NCI-H774 (cell line): ENCODE data around the gene ALKBH4.
"Not testable (repeated sequence)": the region's sequence is repeated elsewhere in the genome, so short reads cannot be mapped to it uniquely, and the experiment has no call there.

ENCODE experiments used
- DNase-seq: peaks from one replicate; lab custom pipeline; 2025; lab: John Stamatoyannopoulos, UW

ALKBH4 gene

DNA sequence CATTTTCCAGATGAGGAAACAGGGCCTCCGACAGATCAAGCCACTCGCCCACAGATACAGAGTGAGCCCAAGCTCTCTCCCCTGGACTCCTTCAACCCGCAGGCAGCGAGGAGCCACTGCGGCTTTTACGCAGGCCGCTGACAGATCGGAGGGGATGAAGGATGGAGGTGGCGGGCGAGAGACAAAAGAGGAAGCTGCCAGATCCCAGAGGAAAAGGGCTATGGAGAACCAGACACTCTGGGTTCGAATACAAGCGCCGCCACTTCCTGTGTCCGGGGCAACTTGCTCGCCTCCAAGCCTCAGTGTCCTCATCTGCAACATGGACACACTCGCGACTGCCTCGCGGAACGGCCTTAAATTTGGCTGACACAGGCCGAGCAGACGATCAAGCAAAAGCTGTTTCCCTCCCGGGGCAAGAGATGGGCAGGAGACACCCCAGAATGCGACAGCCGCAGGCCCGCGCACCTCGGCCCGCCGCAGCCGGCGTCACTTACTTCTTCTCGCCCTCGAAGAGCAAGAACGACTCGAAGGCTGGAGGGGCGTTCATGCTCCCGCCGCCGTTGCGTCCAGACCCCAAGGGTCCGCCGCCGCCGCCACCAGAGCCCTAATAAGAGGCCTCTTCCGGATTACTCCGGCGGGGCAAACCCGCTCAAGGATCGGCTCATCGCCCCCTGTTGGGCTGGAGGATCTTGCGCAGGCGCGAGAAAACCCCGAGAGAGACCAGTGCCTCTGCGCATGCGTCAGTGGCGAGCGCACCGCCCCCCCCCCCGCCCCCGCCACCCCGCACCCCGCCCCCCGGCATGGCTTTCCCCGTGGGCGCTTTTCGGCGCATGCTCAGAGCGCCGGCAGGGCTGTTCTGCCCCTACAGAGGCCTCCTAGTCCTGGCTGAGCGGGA is 13.9 kb upstream of the ALKBH4 start, which contains the start of gene POLR2J:
Gene POLR2J, minus strand, starts transcription at position 609 of the 895 bp plus-strand sequence. Its CDS starts 62 bp downstream, at position 547.
- DNase-seq: not testable (repeated sequence)

DNA sequence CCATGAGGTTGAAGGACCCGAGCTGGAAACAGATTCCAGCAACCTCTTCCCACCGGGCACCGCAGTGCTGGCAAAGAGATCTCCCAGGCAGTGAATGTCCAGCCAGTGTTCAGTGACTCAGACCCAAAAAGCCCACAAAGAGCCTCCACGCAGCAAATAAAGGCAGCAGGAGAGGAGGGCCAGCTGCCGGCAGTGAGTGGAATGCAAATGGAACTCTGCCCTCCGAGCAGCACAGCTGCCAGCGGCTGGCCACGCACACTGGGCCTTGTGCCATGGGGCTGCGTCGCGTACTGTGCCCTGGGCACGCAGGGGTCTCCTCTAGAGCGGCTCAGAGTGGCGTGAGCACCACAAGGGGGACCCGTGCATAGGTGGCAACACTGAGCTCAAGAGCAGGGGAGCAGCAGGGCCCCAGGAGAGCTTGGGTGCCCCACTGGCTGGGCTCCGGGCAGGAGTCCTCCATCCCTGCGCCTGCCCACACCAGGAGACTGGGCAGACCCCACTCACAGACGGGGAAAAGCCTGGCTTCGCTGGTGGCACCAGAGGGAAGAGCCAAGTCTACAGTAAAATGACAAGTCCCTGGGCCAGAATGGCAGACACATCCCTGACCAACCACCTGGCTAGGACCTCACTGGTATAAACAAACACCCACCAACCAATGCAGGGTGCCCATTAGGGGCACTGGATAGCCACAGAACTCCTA is 10.2 kb upstream of the ALKBH4 start:
- DNase-seq: not testable (repeated sequence)

DNA sequence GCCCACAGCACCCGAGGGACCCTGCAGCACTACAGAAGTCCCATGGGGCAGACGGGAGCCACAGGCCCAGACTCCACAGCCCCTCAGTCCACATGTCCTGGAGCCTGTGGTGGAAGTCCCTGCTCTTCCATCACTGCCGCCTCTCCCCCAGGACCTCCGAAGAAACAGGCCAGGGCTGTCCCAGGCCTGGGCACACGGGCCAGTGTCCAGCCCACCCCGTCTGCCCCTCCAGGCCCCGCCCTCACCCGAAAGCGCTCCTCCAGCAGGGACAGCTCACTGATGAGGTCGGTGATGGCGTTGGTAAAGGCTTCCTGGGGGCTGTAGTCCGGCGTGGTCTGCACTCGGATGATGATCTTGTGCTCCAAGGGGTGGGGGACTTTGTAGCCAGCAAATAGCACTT is 9.5 kb upstream of the ALKBH4 start:
- DNase-seq: not testable (repeated sequence)

DNA sequence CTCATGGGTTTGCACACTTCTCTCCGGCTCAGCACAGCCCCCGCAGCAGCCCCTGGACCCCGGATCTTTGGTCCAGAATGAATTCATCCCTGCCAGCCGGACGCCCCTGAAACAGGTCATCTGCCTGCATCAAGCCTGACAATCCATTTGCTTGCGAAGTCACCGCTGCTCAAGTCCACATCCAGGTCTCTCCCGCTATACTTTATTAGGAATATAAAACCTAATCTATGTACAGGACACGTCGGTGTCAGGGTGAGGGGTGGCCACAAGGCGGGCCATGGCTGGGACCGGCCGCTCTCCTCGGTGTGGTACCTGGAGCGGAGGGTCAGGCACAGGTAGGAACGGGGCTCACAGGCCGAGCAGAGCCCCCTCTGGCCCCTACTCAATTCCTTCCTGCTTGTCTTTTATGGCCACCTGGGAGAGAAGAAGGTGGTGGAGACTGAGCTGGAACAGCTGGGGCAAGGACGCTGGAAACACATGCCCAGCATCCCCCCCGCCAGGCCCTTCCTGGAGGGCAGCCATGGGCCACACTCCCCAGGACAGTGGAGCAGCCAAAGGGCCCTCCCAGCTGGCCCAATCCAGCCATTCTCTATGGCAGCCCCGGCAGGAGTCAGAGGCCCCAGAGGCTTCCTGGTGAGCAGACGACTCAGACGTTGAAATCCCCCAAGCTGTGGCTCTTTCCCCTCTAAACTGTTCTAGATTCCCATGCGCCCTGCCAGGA is 8.8 kb upstream of the ALKBH4 start:
- DNase-seq: no peak

DNA sequence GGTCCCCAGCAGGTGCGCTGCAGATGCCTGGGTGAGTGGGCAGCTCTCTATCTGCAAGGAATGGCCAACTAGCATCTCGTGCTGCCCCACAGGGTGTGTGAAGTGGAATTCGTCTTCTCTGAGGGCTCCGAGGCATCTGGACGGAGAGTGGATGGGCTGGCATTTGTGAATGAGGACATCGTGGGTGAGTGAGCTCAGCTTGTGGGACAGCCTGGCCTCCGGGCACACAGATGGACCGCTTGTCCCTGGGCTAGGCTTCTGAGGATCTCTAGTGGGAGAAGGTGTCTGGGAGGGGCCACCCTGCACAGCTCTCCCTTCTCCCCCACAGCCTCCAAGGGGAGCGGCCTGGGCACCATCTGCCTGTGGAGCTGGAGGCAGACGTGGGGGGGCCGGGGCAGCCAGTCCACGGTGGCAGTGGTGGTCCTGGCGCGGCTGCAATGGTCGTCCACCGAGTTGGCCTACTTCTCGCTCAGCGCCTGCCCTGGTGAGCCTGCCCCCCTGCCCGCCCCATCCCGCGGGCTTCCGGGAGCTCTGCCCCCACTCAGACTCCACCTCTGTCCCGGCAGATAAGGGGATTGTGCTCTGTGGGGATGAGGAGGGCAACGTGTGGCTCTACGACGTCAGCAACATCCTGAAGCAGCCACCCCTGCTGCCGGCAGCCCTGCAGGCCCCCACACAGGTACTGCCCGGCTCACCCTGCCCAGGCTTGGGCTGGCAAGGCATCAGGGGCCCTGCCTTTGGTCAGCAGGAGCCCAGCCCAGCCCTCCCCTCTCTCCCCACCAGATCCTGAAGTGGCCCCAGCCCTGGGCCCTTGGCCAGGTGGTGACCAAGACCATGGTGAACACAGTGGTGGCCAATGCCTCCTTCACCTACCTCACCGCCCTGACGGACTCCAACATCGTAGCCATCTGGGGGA is 7.7 kb upstream of the ALKBH4 start:
- DNase-seq: no peak

DNA sequence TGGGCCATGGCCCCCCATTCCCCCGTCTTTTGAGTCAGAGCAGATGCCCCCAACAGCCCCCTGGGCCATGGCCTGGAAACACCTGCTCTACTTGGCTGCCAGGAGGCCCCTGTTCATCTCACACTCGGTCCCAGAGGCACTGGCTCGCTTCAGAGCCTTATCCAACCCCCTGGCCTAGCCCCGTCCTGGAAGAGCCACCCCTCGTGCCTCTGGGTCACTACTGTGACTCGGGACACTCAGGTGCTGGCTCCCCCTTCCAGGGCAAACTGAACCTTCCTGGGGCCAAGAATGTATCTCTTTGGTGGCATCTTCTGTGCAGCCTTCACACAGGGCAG is 7.1 kb upstream of the ALKBH4 start:
- no peak for DNase-seq

DNA sequence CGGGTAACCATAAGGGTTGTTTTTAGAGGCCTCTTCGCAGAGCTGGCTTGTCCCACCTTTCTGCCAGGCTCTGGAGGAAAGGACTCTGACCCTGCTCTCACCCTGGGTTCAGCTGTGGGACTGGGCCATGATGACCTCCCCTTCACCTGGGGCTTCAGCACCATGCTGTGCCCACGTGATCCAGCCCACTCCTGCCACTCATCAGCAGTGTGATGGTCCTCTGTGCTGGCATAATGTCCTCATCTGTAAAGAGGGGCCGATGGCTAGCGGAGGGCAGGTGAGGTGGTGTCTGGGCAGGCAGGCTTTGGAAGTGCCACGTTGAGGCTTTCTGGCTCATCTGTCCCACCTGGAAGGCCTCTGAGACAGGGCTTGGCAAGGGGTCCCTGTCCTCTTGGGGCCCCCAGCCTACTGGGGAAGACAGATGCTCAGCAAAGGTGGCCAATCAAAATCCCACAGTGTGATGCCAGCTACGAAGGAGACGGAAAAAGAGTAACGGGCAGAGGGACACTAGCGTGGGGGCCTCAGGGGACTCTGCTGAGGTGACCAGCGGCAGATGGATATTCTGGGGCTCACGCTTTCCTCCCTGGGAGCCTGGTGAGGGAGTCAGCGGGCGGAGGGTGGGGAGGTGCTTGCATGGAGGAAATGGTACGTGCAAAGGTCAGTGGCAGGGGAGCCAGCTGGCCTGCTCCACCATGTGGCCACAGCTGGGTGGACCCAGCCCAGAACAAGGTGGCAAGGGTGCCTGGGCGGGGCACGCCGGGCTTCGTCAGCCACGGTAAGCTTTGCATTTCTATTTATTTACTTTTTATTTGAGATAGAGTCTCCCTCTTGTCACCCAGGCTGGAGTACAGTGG is 5.5 kb upstream of the ALKBH4 start:
- no peak for DNase-seq

DNA sequence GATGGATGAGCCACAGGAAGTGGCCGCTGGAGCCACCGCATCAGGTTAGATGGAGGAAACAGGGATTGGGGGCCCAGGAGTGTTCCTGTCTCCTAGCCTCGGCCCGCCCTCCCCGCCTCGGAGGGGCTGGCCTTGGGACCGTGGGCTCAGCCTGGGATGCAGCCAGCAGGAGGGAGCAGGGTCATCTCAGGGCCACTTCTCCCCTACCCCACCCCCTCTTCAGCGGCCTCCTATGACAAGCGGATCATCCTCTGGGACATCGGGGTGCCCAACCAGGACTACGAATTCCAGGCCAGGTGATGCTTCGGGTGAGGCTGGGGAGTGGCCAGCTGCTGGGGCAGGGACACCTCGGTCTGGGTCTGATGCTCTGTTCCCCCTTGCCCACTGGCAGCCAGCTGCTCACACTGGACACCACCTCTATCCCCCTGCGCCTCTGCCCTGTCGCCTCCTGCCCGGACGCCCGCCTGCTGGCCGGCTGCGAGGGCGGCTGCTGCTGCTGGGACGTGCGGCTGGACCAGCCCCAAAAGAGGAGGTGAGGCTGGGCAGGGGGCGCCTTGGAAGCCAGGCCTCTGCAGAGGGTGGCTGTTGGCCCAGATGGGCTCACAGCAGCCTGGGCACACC is 4.8 kb upstream of the ALKBH4 start:
- no peak for DNase-seq

DNA sequence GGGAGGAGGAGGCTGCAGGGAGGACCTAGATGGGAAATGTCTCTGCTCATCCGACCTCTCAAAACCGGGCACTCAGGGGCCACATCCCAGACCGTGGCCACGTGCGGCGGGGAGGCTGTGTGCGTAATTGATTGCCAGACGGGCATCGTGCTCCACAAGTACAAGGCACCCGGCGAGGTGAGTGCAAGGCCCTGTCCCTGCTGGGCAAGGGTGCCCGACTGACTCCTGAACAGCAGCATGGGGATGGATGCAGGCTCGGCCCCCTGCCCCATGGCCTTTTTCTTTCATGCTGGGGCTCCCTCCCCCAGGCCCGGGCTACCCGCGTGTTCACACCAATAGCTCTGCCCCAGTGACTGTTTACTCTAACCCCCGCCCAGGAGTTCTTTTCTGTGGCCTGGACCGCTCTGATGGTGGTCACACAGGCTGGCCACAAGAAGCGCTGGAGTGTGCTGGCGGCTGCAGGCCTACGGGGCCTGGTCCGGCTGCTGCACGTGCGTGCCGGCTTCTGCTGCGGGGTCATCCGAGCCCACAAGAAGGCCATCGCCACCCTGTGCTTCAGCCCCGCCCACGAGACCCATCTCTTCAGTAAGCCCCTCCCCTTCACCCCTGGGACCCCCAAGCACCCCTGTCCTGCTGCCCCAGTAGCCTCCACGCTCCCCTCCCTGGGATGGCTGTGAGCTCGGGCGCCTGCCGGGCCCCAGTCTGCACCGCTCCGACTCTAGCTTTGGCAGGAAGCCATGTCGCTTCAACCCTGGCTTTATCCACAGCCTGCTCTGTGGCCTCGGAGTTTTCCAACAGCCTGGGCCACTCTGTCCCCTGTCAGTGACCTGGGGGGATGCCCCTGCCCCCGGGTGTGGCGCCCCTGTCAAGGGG is 4.1 kb upstream of the ALKBH4 start:
- no peak for DNase-seq

DNA sequence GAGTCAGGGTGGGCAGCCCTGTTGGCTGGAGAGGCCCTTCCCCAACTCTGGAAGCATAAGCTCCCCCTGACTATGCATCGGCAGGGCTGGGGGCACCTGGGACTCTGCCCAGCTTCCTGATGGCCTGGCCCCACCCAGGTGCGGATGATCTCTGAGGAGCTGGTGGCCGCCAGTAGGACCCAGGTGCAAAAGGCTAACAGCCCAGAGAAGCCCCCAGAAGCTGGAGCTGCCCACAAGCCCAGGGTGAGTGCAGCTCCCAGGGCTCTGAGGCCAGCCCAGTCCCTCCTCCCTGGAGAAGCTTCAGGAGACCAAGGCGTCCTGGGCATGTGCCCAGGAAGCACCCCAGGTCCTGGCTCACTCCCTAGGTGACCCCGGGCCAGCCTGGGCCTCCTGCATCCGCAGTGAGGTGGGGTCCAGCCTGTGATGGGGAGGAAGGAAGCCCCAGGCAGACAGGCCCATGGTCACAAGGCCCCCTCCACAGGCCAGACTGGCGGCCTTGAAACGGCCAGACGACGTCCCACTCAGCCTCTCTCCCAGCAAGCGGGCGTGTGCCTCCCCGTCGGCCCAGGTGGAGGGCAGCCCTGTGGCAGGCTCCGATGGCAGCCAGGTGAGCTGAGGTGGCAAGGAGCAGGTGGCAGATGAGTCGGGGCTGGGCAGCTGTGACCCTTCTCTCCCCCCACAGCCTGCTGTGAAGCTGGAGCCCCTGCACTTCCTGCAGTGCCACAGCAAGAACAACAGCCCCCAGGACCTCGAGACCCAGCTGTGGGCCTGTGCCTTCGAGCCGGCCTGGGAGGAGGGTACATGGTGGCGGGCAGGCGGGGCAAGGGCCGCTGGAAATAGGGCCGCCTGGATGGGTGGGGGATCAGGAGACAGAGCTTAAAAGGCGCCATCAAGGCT is 3.2 kb upstream of the ALKBH4 start:
- no peak for DNase-seq

DNA sequence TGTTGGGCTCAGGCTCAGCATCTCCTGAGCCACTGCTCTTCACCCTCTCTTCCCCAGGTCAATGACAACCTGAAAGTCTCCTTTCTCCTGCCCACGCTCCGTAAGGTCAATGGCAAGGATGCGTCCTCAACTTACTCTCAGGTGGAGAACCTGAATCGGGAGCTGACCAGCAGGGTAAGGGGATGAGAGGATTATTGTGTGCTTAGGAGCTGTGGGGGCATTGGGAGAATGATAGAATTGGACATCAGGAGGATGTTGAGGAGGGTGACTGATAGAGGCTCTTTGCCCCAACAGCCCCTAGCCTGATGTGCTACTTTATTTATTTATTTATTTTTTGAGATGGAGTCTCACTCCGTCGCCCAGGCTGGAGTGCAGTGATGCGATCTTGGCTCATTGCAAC is 1.4 kb upstream of the ALKBH4 start:
- DNase-seq: no peak

DNA sequence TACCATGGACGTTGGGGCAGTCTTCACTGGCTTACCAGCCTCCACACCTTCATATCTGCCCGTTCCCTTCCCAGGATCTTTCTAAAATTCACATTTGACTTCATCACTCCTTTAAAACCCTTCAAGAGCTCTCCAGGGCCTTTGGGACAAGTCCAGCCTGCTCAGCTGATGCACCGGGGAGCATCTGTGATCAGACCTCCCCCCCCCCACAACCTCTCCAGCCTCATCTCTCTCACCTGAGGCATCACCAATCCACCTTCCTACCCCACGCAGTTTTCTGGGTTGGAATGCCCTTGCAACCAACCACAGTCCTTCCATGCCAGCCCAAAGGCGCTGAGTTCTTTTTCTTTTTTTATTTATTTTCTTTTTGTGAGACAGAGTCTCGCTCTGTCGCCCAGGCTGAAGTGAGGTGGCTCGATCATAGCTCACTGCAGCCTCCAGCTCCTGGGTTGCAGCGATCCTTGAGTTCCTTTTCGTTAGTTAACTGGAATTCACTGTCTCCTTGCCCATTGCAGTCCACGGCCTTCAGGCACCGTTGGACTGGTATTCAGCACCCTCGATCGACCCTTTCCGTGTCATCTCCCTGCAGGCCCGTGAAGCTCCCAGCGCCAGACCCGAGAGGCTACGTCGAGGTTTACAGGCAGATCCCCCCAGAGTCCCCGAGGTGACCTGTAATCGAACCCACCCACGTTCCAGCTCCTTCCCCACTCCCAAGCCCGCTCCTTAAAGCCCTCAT is 654 bp downstream of the ALKBH4 start:
- no peak for DNase-seq

DNA sequence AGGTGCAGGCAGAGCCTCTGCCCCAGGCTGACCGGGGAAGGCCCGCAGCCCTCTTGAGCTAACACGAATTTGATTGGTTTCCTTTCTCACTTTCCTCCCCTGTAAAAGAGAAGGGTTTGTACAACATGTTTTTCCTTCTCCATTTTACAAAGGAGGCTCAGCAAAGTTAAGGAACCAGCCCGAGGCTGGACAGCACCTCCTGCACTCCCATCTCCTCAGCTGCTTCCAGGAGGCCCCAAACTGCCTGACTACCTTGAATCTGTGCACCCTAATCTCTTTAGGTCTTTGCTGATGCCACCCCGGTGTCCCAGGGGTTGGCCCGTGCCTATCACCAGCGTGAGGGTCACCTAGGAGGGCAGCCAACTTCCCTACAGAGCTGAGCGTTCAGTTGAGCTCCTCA is 4.2 kb downstream of the ALKBH4 start:
- DNase-seq: no peak

DNA sequence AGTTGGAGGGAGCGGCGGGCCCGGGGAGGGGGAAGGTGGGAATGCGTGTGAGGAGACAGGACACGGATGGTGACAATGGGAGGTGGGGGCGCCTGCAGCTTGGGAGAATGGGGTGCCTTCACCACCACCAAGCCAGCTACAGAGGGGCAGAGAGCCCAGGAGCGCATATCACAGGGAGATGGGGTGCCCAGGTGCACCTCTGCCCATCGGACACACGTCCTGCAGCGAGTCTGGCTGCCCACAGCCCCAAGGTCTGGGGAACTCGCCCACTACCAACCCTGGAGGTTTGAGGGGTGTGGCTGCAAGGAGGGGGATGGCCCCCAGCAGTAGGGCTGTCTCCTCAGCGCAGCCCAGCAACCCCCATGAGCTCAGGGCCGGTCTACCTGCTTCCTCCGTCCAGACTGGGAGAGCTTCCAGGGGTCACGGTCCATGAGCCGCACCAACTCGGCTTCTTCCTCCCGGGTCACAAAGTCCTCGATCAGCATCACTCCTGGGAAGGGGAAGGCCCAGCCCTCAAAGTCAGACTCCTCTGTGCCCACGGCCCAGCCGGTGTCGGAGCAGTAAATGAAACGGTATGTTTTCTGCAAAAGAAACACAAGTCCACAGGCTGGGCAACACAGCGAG is 5.3 kb downstream of the ALKBH4 start:
- DNase-seq: no peak

DNA sequence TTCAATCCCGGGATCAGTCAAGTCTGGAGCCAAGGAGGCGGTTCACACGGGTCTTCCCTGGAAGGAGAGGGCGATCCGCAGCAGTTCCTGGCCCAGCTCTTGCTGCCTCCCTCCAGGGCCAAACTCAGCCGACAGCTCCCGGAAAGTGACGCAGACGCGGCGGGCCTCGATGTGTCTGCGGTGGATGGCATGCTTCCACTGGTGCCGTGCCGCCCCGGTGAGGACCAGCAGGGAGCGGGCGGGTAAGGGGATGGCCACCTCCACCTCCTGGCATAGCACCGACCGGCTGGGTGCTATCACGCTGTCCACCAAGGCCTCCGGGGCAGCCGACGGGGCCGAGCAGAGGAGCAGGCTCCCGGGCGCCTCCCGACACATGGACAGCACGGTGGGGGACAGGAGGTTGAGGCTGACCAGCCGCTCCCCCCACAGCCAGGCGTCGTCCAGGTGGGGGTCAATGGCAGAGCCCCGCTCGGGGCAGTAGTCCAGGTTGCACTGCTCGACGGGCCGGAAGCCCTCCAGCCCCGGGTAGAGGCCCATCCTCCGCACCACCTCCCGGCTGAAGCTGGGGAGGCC is 7.2 kb downstream of the ALKBH4 start:
- no peak for DNase-seq

DNA sequence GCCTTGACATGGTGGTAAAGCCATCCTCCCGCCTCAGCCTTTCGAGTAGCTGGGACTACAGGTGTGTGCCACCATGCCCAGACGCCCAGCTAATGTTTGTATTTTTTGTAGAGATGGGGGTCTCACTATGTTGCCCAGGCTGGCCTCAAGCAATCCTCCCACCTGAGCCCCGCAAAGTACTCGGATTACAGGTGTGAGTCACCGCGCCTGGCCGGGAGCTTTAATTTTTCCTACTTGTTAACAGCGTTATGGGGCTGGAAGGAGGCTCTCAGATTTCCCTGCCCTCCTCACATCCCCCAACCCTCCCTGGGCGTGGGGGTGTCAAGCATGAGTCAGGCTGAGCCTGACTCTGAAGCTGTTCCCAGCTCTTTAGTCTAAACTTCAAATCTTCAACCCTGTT is 8.3 kb downstream of the ALKBH4 start:
- DNase-seq: no peak

DNA sequence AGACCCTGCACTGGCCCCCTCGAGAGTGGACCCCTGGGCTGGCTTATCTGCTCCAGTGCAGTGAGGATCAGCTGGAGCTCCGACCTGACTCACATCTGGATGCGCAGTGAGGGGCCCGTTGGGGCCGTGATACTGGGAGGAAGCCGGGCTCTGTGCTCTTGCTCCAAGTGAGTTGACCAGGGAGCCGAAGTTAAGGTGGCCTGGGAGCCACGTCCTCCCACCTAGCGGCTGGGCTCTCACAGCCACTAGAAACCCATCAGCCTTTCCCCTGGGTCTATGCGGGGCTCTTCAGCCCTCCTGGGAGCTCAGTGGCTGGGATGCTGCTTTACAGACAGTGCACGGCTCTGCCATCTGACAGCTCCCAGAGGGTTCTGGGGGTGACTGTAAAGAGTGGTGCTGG is 9.1 kb downstream of the ALKBH4 start:
- no peak for DNase-seq
